HCT116 (cell line): ENCODE measurements around the gene CDK4. TPM values are rescaled to one million over a fixed set of nuclear protein-coding genes. Genes with fewer than 3 reads are reported as not detected.

Experiments used
- ATAC-seq: fragments of 200-7000 bp; cut with Tn5 transposase; 2 replicates; pipeline ENCODE4 v1.9.1; 2020; ENCODE audit warnings: mild to moderate bottlenecking, moderate library complexity
- BruUV-seq: library from RNA; stranded (reverse); fragments of 400-500 nt; replicated peaks from 2 replicates; lab custom pipeline; 2021; lab: Mats Ljungman, UMichigan
- CTCF ChIA-PET: fragments of 300-600 bp; sonication (Branson Sonifier 250); formaldehyde crosslinking; loops from one replicate; lab custom pipeline; 2021; ENCODE audit warnings: antibody characterized with exemption; lab: Charles Lee
- POLR2A ChIA-PET: fragments of 300-600, 350-600 bp; sonication (Branson Sonifier 250); formaldehyde crosslinking; loops from one replicate; lab custom pipeline; 2021; ENCODE audit warnings: antibody characterized with exemption; lab: Charles Lee
- RAD21 ChIA-PET, 2 experiments: fragments of 300-600 bp; sonication (Branson Sonifier 250); formaldehyde crosslinking; loops; one replicate each; lab custom pipeline; 2023; ENCODE audit warnings: low total read pairs in 2 of 2; ENCODE audit not compliant: uncharacterized antibody in 2 of 2, unreplicated experiment in 2 of 2, low non-redundant PET in 1 of 2; lab: Charles Lee
- DNase-seq: peaks from one replicate; pipeline ENCODE4 v3.0.0-alpha.2; 2010; ENCODE audit warnings: low read depth, low spot score
- H2AFZ ChIP-seq: fragments of 200-600 bp; shearing (Covaris generic), sonication (generic); 2 replicates; pipeline ENCODE4 v1.6.1; 2017; ENCODE audit warnings: low read depth, mixed run types, mixed read lengths, antibody characterized with exemption, low read length; ENCODE audit not compliant: poor library complexity, severe bottlenecking
- H3K27ac ChIP-seq: 2 replicates; pipeline ENCODE4 v1.5.1; 2012; ENCODE audit warnings: low read depth, low read length
- H3K27me3 ChIP-seq: fragments of 200-600 bp; sonication (generic); 2 replicates; pipeline ENCODE4 v1.6.1; 2016; ENCODE audit warnings: mixed run types, low read length, mixed read lengths; ENCODE audit not compliant: insufficient read depth
- H3K36me3 ChIP-seq, 2 experiments: fragments of 200-500 bp in 1 of 2; fragments of 200-600 bp in 1 of 2; sonication (Bioruptor generic) in 1 of 2; sonication (generic) in 1 of 2; 2 replicates each; pipeline versions ENCODE4 v1.5.1 to v1.6.1; 2014 to 2016; ENCODE audit warnings: low read length in 2 of 2, inconsistent platforms in 1 of 2, mixed read lengths in 1 of 2, mixed run types in 1 of 2; ENCODE audit not compliant: insufficient read depth in 2 of 2, control insufficient read depth in 1 of 2
- H3K4me1 ChIP-seq, 2 experiments: fragments of 200-600 bp in 1 of 2; sonication (generic) in 1 of 2; 2 replicates each; pipeline versions ENCODE4 v1.5.1 to v1.6.1; 2012 to 2017; ENCODE audit warnings: low read length in 2 of 2, inconsistent platforms in 1 of 2, mild to moderate bottlenecking in 1 of 2, mixed read lengths in 1 of 2, mixed run types in 1 of 2, moderate library complexity in 1 of 2; ENCODE audit not compliant: insufficient read depth in 2 of 2, control insufficient read depth in 1 of 2
- H3K4me2 ChIP-seq: fragments of 200-600 bp; sonication (generic); 2 replicates; pipeline ENCODE4 v1.6.1; 2017; ENCODE audit warnings: mixed run types, low read length, mixed read lengths
- H3K4me3 ChIP-seq, 2 experiments: fragments of 200-600 bp in 1 of 2; sonication (generic) in 1 of 2; replicated peaks in 1 of 2; 2 replicates each; pipeline ENCODE4 v1.5.1; 2011 to 2016; ENCODE audit warnings: low read length in 2 of 2, control low read depth in 1 of 2, low read depth in 1 of 2, mild to moderate bottlenecking in 1 of 2, mixed read lengths in 1 of 2, mixed run types in 1 of 2
- H3K79me2 ChIP-seq: fragments of 200-600 bp; sonication (generic); 2 replicates; pipeline ENCODE4 v1.6.1; 2017; ENCODE audit warnings: mild to moderate bottlenecking, mixed run types, low read length, moderate library complexity, mixed read lengths; ENCODE audit not compliant: insufficient read depth
- H3K9ac ChIP-seq: fragments of 200-600 bp; sonication (generic); 2 replicates; pipeline ENCODE4 v1.6.1; 2016; ENCODE audit warnings: low read length, mixed read lengths
- H3K9me2 ChIP-seq: fragments of 200-600 bp; sonication (generic), shearing (Covaris generic); 2 replicates; pipeline ENCODE4 v1.6.1; 2017; ENCODE audit warnings: mixed run types, mild to moderate bottlenecking, moderate library complexity; ENCODE audit not compliant: insufficient read depth
- H3K9me3 ChIP-seq, 2 experiments: fragments of 200-500 bp in 1 of 2; fragments of 200-600 bp in 1 of 2; sonication (Bioruptor generic) in 1 of 2; sonication (generic) in 1 of 2; 2 replicates each; pipeline ENCODE4 v1.6.1; 2014 to 2017; ENCODE audit warnings: low read length in 2 of 2, mixed read lengths in 2 of 2, inconsistent platforms in 1 of 2, low read depth in 1 of 2, mild to moderate bottlenecking in 1 of 2, mixed run types in 1 of 2, moderate library complexity in 1 of 2; ENCODE audit not compliant: control insufficient read depth in 1 of 2, insufficient read depth in 1 of 2
- H4K20me1 ChIP-seq: fragments of 200-600 bp; sonication (generic), shearing (Covaris generic); 2 replicates; pipeline ENCODE4 v1.6.1; 2017; ENCODE audit warnings: mixed run types, mild to moderate bottlenecking, moderate library complexity; ENCODE audit not compliant: insufficient read depth
- CTCF ChIP-seq, 3 experiments: fragments of 200-600 bp in 1 of 3; sonication (generic) in 1 of 3; IDR thresholded peaks in 2 of 3; conservative IDR thresholded peaks in 1 of 3; 2 replicates each; pipeline ENCODE4 v1.5.1; 2012 to 2017; ENCODE audit warnings: low read depth in 2 of 3, low read length in 2 of 3, antibody characterized with exemption in 1 of 3, borderline replicate concordance in 1 of 3, control low read depth in 1 of 3, mild to moderate bottlenecking in 1 of 3, mixed read lengths in 1 of 3, mixed run types in 1 of 3, moderate library complexity in 1 of 3; ENCODE audit not compliant: insufficient read depth in 1 of 3
- EZH2phosphoT487 ChIP-seq: fragments of 200-600 bp; IDR thresholded peaks from 2 replicates; pipeline ENCODE4 v1.6.1; 2018; ENCODE audit warnings: antibody characterized with exemption, borderline replicate concordance
- POLR2AphosphoS5 ChIP-seq: IDR thresholded peaks from 2 replicates; pipeline ENCODE4 v1.6.1; 2011; ENCODE audit warnings: mild to moderate bottlenecking, low read depth, low read length, moderate library complexity
- SIN3A ChIP-seq: IDR thresholded peaks from 2 replicates; pipeline ENCODE4 v1.6.1; 2012; ENCODE audit warnings: low read depth
- intact Hi-C: fragments of 100-400 bp; cut with micrococcal nuclease; formaldehyde crosslinking; loops from 2 replicates; pipeline ENCODE4 v1.10.0; 2022
- total RNA-seq: library from RNA; stranded (reverse); gene quantifications from one replicate; pipeline ENCODE4 v1.2.1, GENCODE V29; 2021; ENCODE audit not compliant: unreplicated experiment

Gene CDK4
- total RNA-seq, 1 experiment from 2014 or later = 206 TPM

- intact Hi-C loops = no loop called here
- H3K27ac ChIP-seq = no peak overlapping the region
- H3K36me3 ChIP-seq = no peaks in the 10 kb centered on the region
- peak; percentile 51 for ATAC-seq
- no peaks in the 10 kb centered on the region for H3K9me3 ChIP-seq
- DNase-seq = no peak
- H3K27me3 ChIP-seq = no peaks in the 10 kb centered on the region
- ChIA-PET CTCF (interaction anchor here (0.7 to 2.3 kb wide), 9 partner anchors 10 to 298 kb away, joined by 3 to 51 read pairs (median 6); partner anchors contain the start of genes AVIL, CYP27B1, EEF1AKMT3 and METTL1), POLR2A (interaction anchor here (1.1 kb wide), 2 partner anchors 10 to 12 kb away, joined by 7 to 12 read pairs; partner anchors contain the start of genes CYP27B1 and TSPAN31), RAD21 (interaction anchor here in 1 of 2 experiments (1.2 kb wide), 1 partner anchor 174 kb away, joined by 3 read pairs; no protein-coding TSS in a partner anchor)
- no peak overlapping the region for H2AFZ ChIP-seq
- H4K20me1 ChIP-seq = no peaks in the 10 kb centered on the region
- H3K79me2 ChIP-seq = peaks cover 5% of the 10 kb centered on the region
- TF ChIP-seq EZH2phosphoT487 (no peak), POLR2AphosphoS5 (peak; percentile 31; the same call in 1 of the 2 replicates), CTCF (IDR thresholded peaks at IDR 0.05 in 2 of 3, conservative IDR thresholded peaks at IDR 0.05 in 1 of 3; ENCODE audit: borderline replicate concordance in 1 of 3, insufficient read depth in 1 of 3, low read depth in 2 of 3, low read length in 2 of 3) (peak in 2 of 3 experiments; percentile 89 to 96; a peak in 4 of 6 replicates), SIN3A (no peak)
- BruUV-seq = no TSS peak
- H3K4me2 ChIP-seq = peak overlapping the region; percentile 93
- peak overlapping the region; percentile 48 for H3K9ac ChIP-seq
- peaks cover 20 to 37% of the 10 kb centered on the region in 2 experiments for H3K4me1 ChIP-seq
- H3K9me2 ChIP-seq = no peaks in the 10 kb centered on the region
- peak overlapping the region; percentile 59 to 64 for H3K4me3 ChIP-seq
These were observed 4.6 kb upstream of the CDK4 start for GRCh38 chr12:57756406-57757341.
